Activated T-cell treated with anti-CD3 and anti-CD28 coated beads for 24 hours (primary cell): ENCODE measurements around the gene ZXDC.

Experiments
- DNase-seq: peaks from one replicate; pipeline ENCODE4 v3.0.0-alpha.2; 2020; ENCODE audit warnings: low read depth

Gene ZXDC, protein sequence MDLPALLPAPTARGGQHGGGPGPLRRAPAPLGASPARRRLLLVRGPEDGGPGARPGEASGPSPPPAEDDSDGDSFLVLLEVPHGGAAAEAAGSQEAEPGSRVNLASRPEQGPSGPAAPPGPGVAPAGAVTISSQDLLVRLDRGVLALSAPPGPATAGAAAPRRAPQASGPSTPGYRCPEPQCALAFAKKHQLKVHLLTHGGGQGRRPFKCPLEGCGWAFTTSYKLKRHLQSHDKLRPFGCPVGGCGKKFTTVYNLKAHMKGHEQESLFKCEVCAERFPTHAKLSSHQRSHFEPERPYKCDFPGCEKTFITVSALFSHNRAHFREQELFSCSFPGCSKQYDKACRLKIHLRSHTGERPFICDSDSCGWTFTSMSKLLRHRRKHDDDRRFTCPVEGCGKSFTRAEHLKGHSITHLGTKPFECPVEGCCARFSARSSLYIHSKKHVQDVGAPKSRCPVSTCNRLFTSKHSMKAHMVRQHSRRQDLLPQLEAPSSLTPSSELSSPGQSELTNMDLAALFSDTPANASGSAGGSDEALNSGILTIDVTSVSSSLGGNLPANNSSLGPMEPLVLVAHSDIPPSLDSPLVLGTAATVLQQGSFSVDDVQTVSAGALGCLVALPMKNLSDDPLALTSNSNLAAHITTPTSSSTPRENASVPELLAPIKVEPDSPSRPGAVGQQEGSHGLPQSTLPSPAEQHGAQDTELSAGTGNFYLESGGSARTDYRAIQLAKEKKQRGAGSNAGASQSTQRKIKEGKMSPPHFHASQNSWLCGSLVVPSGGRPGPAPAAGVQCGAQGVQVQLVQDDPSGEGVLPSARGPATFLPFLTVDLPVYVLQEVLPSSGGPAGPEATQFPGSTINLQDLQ

DNA sequence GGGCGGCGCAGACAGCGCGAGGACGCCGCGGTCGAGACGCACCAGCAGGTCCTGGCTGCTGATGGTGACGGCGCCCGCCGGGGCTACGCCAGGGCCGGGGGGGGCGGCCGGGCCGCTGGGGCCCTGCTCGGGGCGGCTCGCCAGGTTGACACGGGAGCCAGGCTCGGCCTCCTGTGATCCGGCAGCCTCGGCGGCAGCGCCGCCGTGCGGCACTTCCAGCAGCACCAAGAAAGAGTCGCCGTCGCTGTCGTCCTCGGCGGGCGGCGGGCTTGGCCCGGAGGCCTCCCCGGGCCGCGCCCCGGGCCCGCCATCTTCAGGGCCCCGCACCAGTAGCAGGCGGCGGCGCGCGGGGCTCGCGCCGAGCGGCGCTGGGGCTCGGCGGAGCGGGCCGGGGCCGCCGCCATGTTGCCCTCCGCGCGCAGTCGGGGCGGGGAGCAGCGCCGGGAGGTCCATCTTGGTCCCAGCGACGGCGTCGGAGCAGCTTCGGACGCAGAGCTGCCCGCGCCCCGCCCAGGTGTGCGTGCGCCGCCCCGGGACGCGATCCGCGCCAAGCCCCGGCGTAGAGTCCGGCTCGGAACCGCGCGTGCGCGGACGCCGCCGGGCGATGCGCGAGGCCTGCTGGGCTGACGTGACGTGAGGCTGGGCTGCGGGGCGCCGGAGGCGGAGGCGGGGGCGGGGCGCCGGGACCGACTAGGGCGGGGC is at the start of gene ZXDC:
Gene ZXDC, minus strand, starts transcription at position 479 of the 702 bp plus-strand sequence. Its CDS starts 26 bp downstream, at position 453.
- peak; percentile 91 for DNase-seq

DNA sequence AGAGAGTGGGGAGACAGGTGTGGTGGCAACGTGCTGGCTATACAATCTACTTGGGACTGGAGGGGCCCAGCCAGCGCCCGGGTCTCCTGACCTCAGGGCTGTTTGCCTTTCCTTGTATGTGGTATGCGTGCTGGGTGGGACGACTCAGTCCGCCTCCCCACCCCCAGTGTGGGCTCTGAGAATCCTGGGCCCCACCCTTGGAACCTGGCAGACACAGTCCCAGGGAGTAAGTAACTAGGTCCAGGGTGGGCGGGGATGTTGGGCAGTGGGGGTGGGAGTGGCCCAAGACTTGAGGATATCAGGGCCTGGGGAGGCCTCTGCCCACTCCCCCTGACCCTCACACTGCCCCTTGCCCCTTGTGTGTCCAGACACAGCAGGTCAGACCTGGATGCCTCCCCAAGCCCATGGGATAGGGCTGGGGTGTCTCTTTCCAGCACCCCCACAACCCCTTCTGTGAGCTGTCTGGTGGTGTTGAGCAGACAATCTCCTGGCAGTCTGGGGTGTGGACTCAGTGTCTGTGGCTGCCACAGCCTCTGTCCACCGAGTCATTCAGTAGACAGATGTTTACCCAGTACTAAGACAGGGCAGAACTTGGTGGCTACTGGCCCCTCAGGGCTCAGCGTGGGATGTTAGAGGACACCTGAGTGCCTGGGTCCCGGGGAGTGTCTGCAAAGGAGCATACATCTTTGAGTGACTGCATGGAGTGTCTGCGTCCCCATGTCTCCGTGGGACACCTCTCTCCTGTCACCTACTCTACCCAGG is 49.6 kb upstream of the ZXDC start:
- DNase-seq: no peak

DNA sequence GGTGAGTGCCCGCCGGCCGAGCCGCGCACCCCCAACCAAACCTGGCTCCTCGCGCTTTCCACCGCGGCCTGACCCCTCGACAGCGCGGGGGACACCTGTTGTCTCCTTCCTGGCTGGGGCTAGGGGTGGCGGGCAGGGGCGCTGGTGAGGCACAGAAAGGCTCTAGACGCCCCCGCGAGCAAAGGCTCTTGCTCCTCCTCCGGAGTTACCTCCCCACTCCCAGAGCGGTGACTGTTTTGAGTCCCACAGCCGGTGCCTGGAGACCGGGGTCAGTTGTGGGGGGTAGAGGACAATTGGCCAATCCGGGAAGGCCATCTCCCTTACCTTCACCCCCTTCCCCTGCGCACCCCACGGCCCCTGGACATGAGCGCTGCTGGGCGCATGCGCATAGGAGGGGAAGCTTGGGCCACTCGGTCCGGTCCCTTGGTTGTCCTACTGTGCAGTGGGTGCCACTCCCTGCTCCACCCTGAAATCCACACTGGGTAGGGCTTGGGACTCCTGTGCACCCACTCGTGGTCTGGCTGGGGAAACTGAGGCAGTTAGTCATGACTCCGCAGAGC is 48.8 kb upstream of the ZXDC start:
- DNase-seq: no peak

DNA sequence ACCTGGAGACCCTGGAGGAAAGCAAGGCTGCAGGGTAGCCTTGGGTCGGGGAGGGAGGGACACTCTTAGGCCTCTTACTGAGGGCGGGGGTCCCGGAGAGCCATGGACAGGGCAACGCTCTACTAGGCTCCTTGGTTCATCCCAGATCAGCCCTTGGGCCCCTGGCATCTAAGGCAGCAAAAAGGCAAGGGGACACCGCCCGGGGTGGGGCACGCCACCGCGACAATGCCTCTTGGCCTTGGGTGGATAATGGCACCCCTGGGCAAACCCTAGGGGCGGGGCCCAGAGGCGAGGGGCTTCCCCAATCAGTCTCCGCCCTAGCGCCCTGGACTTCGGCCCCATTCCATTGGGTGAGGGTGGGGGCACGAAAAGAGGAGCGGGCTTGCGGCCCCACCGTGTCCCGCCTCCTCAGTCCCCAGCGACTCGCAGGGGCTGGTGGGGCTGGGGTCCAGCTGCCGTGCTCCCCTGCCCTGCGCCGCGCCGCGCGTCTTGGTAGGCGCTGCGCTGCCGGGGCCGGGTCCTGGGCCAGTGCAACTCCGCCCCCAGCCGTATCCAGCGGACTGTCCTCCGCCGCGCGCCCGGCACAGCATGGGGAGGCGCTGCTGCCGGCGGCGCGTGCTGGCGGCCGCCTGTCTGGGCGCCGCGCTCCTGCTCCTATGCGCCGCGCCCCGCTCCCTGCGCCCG is 48.2 kb upstream of the ZXDC start, which contains the start of gene CHST13:
Gene CHST13, plus strand, starts transcription at position 411 of the 684 bp plus-strand sequence. Its CDS starts 178 bp downstream, at position 589.
- DNase-seq: no peak

DNA sequence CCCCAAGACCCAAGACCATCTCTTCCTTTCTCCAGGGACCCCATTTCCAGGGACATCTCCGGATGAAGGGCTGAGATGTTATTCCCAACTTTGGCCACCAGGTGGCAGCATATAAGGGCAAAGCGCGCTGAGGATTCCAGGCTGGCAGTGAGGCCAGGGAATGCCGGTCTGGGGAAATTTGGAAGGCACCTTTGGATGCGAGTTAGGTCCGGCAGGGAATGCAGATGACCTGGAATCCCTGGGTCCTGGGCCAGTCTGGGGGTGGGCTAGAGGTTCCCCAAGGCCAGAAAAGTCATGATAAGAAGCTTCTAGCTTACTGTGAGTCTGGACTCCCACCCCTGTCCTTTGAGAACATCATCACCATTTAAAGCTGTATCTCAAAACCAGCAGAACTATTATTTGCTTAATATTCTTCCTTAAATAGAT is 46.7 kb upstream of the ZXDC start:
- DNase-seq: peak; percentile 21

DNA sequence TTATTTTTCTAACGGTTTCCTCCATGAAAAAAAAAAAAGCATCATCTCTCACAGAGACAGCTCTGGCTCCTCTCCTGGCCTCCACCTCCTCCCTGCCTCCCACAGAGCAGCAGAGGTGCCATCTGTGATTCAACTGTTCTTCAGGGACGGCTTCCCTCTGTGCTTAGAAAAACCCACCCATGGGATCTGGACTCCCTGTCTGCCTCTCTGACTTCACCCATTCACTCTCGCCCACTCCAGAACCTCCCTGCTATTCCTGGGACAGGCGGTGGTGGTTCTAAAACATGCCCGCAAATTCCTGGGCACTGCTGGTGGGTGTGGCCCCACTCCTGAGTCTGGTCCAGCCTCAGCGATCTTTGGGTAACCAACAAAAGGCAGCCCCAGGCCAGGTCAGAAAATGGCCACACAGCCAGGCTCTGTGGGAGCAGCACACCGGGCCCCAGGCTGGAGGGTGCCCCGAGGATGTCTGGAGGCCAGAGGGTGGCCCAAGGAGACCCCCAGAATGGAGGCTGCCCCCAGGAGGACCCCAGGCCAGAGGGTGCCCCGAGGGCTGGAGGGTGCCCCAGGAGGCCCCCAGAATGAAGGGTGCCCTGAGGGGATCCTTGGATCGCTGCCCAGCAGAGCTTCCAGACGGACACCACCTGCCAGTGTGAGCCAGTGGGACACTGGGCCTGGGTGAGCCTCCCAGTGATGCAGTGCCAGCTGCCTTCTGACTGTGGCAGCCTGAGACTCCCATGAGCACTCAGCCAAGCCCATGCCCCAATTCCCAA is 45.6 kb upstream of the ZXDC start:
- DNase-seq: no peak

DNA sequence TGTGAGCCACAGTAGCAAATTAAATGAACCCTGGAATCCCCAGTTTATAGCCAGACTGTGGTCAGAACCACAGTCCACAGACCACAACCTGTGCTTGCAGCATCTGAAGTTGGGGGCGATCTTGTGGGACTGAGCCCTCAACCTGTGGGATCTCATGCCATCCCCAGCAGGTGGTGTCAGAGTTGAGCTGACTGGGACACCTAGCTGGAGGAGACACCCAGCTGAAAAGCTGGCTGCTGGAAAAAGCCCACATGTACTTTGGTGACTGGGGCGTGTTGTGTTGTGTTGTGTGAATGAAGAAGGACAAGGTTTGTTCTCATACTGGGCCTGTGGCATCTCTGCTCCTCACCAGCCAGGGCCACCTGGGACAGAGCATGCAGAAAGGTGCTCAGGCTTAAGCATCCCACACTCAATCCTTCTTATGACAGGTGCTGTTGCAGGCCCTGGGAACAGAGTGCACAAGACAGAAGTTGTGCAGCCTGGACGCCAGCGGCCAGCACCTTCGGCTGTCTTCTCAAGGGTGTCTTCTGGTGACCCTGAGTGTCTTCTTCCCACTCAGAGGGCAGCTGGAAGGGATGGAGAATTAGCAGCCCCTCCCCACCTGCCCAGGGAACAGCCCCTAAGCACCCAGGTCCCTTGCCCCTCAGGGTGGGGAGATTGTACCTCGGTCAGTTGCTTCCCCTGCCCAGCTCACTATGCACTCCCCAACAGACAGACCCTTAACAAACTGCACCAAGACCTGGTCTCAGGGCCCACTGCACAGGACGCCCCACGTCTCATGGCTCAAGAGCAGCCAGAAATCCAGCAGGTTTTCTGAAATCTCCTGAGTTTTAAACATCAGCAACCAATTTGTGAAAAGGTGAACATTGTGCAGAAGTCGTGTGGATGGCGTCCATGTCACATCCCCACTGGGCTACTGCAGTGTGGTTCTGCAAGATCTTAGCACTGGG is 44.1 kb upstream of the ZXDC start:
- no peak for DNase-seq

DNA sequence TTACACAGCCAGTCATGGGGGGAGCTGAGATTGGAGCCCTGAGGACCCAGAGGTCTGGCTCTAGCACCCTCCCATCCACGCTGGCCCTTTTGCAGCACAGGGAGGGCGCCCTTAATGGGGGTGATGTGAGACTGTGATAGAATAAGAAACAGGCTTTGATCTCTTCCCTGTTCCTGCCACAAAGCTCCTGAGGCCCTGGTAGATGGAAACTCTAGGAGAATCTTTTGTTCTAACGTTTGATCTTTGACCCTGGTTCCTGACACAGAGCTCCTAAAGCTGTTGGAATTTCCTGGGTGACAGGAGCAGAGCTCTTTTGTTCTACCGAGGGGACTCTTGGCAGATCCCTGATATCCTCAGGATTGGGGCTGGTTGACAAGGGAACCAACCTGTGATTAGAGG is 43.1 kb upstream of the ZXDC start:
- no peak for DNase-seq

DNA sequence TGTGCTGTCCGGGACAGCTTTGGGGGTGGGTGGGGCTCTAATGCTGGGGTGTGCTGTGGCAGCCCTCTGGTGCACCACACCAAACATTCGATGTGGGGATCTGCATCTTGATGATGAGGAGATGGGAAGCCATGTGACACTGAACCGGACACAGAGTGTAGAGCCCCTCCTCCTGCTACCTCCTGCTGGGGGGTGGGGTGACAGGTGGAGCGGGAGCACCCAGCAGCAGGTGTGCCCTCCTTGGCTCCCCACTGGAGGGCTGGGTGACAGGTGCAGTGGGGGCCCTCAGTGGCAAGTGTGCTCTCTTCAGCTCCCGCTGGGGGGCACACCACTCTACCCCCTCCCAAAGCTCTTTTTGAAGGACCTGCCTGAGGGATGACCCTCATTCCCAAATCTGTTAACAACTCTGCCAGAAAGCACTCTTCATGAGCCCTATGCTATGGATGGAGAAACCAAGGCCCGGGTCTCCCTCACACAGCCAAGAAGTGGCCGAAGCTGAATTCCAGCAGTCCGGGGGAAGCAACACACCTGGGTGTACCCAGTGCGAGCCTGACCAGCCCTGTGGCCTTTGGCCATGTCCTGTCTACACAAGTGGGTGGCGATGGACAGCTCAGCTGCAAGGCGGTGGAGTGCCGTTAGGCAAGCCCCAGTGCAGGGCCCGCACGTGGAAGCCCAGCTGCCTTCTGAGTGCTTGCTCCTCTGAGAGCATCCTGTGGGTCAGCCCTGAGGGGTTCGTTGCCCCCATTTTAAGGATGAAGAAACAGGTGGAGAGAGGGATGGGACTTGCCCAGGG is 42.5 kb upstream of the ZXDC start:
- DNase-seq: no peak

DNA sequence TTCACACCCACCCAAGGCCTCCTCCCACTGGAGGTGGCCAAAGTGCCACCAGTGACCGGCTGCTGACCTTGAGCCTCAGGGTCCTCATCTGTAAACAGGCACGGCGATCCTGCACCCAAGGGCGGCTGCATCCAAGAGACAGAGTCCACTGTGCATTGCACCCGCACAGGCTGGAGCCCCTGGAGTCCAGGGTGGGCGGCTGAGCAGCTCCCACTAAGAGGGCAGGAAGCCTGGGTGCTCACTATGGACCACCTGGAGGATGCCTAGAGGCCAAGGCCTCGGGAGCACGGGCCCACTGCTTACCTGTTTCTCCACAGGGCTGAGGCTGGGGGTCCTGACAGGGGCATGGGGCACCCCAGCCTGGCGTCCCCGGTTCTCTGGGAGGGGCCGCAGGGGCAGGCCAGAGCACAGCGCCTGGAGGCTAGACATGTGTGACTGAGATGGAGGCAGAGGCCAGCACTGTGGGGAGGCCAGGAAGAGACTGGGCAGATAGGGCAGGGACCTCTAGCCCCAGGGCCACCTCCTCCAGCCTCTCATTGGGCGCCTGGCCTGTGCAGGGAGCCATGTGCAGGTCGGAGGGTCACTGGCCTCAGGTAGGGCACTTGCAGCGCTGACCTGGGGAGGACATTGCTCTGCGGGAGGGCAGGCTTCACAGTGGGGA is 41.7 kb upstream of the ZXDC start, which contains the start of gene UROC1:
Gene UROC1, minus strand, starts transcription at position 483 of the 661 bp plus-strand sequence. Its CDS starts 54 bp downstream, at position 429.
- DNase-seq: no peak

DNA sequence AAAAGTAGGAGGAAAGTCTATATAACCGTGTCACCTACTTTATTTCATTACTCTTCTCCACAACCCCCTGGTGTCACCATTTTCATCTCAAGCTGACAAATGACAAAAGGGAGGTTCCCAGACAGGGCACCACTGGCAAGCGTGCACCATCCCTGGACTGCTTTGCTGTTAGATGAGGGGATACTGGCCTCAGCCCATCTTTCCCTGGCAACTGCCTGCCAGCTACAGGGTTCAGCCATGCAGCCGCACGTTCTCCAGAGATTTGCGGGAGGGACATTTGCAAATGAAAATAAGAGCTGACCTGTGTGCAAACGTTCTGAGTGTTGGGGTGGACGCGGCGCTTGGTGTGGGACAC is 41.2 kb upstream of the ZXDC start:
- DNase-seq: no peak

DNA sequence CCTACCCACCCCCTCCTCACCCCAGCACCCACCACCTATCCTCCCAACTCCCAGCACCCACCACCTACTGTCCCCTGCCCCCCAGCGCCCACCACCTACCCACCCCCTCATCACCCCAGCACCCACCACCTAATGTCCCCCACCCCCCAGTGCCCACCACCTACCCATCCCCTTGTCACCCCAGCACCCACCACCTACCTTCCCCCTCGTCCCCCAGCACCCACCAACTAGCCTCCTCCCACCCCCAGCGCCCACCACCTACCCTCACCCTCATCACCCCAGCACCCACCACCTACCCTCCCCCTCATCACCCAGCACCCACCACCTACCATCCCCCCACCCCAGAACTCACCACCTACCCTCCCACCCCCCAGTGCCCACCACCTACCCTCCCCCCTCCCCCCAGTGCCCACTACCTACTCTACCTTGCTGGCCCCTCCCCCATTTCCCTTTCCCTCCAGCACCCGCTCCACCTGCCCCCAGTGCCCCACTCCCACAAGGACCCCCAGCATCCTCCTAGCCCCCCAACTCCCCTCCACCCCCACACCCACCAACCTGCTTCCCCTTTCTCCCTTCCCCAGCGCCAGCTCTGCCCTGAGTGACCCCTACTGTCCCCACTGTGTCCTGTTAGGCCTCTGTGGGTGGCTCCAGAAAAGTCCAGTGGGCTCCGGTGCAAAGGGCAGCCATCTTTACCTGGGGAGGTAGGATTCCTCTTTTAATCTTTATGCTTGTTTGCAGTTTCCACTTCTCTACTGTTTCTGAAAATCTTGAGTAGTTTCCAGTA is 40.7 kb upstream of the ZXDC start:
- no peak for DNase-seq

DNA sequence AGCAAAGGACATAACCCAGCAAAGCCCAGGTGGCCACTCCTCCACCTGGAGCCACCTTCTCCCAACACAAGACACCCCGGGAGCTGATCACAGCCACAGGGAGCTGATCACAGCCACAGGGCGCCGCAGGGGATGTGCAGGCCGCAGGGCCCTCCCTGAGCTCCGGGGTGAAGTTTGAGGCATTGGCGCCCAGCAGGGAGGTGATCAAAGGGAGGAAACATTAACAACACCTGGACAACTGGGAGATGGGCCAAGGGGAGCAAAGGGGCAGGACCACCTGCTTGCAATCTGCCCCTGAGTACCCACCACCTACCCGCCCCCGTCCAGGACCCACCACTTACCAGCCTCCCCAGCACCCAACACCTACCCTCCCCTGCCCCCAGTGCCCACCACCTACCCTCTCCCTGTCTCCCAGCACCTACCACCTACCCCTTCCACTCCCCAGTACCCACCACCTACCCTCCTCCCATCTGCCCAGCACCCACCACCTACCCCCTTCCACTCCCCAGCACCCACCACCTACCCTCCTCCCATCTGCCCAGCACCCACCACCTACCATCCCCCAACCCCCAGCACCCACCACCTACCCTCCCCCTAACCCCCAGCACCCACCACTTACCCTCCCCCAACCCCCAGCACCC is 39.5 kb upstream of the ZXDC start:
- DNase-seq: no peak

DNA sequence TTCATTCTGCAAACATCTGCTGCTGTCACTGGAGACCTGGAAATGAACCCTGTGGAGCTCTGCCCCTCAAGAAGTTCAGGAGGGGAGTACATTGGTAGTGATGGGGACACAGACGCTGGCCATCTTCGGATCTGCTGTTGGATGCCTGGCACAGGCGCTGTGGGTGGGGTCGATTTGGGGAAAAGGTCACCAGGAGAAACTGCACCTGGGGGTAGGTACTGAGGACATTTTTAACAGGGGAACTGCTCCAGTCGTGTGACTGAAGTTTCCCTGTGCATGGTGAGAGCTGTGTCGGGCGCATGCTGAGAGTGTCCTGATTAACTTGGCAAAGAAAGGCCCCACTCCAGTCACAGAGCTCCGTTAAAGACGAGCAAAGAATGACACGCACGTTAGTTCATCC is 38.5 kb upstream of the ZXDC start:
- no peak for DNase-seq

DNA sequence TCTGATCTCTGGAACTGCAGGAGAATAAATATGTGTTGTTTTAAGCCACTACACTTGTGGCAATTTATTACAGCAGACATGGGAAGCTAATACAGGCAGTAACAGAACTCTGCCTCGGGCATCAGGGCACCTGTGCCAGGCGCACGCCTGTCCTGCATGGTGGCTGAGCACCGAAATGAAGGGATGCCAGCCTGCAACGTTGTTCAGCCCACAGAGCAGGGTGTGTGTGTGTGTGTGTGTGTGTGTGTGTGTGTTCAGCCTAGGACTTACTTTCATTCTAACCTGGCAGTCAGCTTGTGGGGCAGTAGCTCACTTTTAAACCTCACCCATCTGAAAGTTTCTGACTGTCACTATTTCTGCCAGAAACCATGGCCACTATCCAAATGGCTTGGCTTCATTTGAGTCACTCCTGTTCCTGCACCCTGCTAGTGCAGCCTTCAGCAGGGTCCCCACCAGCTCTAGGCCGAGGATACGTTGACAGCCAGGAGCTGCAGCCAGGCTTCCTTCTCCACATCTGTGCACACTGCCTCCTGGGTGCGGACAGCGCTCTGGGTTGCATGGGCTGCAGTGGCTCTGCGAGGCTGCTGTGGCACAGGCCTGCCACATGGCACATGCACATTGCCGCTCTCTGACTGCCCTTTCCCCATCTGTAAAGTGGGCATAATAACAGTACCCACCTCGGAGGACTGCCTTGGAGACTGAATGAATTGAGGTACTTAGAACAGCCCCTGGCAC is 37.4 kb upstream of the ZXDC start:
- DNase-seq: no peak
